GM23248 (cell line): ENCODE data around the gene ZNF783.
"Not testable (repeated sequence)": the region's sequence is repeated elsewhere in the genome, so short reads cannot be mapped to it uniquely, and the experiment has no call there.

Source experiments
- EZH2 ChIP-seq: fragments of 200-600 bp; sonication (generic); IDR thresholded peaks from 2 replicates; pipeline ENCODE4 v1.6.1; 2018; ENCODE audit warnings: antibody characterized with exemption, mild to moderate bottlenecking; ENCODE audit not compliant: insufficient read depth, poor library complexity, severe bottlenecking
- EZH2phosphoT487 ChIP-seq: fragments of 200-600 bp; sonication (generic); IDR thresholded peaks from 2 replicates; pipeline ENCODE4 v1.6.1; 2018; ENCODE audit warnings: antibody characterized with exemption, moderate library complexity, mild to moderate bottlenecking, low read depth; ENCODE audit not compliant: insufficient read depth

DNA sequence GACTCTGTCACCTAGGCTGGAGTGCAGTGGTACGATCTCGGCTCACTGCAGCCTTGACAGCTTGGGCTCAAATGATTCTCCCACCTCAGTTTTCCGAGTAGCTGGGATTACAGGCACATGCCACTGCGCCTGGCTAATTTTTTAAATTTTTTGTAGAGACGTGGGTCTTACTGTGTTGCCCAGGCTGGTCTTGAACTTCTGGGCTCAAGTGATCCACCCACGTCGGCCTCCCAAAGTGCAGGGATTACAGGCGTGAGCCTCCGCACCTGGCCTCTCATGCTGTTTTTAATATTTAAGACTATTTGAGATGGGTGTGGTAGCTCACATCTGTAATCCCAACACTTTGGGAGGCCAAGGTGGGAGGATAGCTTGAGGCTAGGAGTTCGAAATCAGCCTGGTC is 10.5 kb upstream of the ZNF783 start:
- not testable (repeated sequence) for TF ChIP-seq EZH2, EZH2phosphoT487
